Hepatocyte (in vitro differentiated cells): ENCODE measurements around the gene COL9A2. TPM values are rescaled to one million over a fixed set of nuclear protein-coding genes. Genes with fewer than 3 reads are reported as not detected.

ENCODE experiments used
- DNase-seq: peaks from one replicate; pipeline ENCODE4 v3.0.0-alpha.2; 2016; ENCODE audit warnings: low spot score
- H2AFZ ChIP-seq: fragments of 200-600 bp; sonication (generic); 2 replicates; pipeline ENCODE4 v1.6.0; 2016; ENCODE audit warnings: antibody characterized with exemption, mild to moderate bottlenecking
- H3K27ac ChIP-seq: fragments of 200-600 bp; sonication (generic); 2 replicates; pipeline ENCODE4 v1.5.1; 2016; ENCODE audit warnings: mild to moderate bottlenecking
- H3K27me3 ChIP-seq: fragments of 200-600 bp; sonication (generic); 2 replicates; pipeline ENCODE4 v1.6.1; 2016
- H3K36me3 ChIP-seq: fragments of 200-600 bp; sonication (generic); replicated peaks from 2 replicates; pipeline ENCODE4 v1.5.1; 2016; ENCODE audit warnings: low read depth; ENCODE audit not compliant: insufficient read depth
- H3K4me1 ChIP-seq: fragments of 200-600 bp; sonication (generic); 2 replicates; pipeline ENCODE4 v1.5.1; 2016; ENCODE audit warnings: mild to moderate bottlenecking, moderate library complexity; ENCODE audit not compliant: insufficient read depth
- H3K4me2 ChIP-seq: fragments of 200-600 bp; sonication (generic); 2 replicates; pipeline ENCODE4 v1.6.0; 2016
- H3K4me3 ChIP-seq: fragments of 200-600 bp; sonication (generic); 2 replicates; pipeline ENCODE4 v1.5.1; 2016; ENCODE audit warnings: mild to moderate bottlenecking
- H3K79me2 ChIP-seq: fragments of 200-600 bp; sonication (generic); 2 replicates; pipeline ENCODE4 v1.6.0; 2017; ENCODE audit warnings: mild to moderate bottlenecking
- H3K9me2 ChIP-seq: fragments of 200-600 bp; sonication (generic); replicated peaks from 2 replicates; pipeline ENCODE4 v1.6.0; 2017; ENCODE audit warnings: mild to moderate bottlenecking; ENCODE audit not compliant: insufficient read depth
- H3K9me3 ChIP-seq: fragments of 200-600 bp; sonication (generic); 2 replicates; pipeline ENCODE4 v1.5.1; 2016; ENCODE audit warnings: low read depth, mild to moderate bottlenecking
- H4K20me1 ChIP-seq: fragments of 200-600 bp; sonication (generic); 2 replicates; pipeline ENCODE4 v1.6.0; 2016; ENCODE audit warnings: mild to moderate bottlenecking; ENCODE audit not compliant: insufficient read depth, poor library complexity, severe bottlenecking
- EZH2 ChIP-seq: fragments of 200-600 bp; sonication (generic); IDR thresholded peaks from 2 replicates; pipeline ENCODE4 v1.6.1; 2016; ENCODE audit warnings: antibody characterized with exemption, mild to moderate bottlenecking, borderline replicate concordance
- EZH2phosphoT487 ChIP-seq: fragments of 200-600 bp; sonication (generic); IDR thresholded peaks from one replicate; pipeline ENCODE4 v1.6.1; 2018; ENCODE audit warnings: antibody characterized with exemption, mild to moderate bottlenecking, low read depth, moderate library complexity; ENCODE audit not compliant: unreplicated experiment, severe bottlenecking
- WGBS: methylation state at CpG from one replicate; pipeline ENCODE4 v1.1.6; 2016; ENCODE audit warnings: low lambda C conversion rate; ENCODE audit errors: missing lambda C conversion rate; 5-methylcytosine and 5-hydroxymethylcytosine counted together
- polyA plus RNA-seq: library from polyadenylated mRNA; unstranded; fragments of >200 nt; fragmentation: Nextera tagmentation; extraction: Ambion mirVana; gene quantifications from 2 replicates; pipeline ENCODE4 v1.2.1, GENCODE V29; 2016
- total RNA-seq: library from RNA; depleted of rRNA; stranded (reverse); fragments of >200 nt; gene quantifications from 2 replicates; pipeline ENCODE4 v1.2.3, GENCODE V29; 2014
- TF ChIP-seq, protein P1 (sequence below): fragments of 200-600 bp; sonication (generic); IDR thresholded peaks from 2 replicates; pipeline ENCODE4 v1.5.1; 2016; ENCODE audit warnings: antibody characterized with exemption, mild to moderate bottlenecking; ENCODE audit not compliant: poor library complexity

COL9A2 gene
- total and polyA plus RNA-seq, 2 experiments from 2014 or later, result 20.6 to 24.9 TPM

DNA sequence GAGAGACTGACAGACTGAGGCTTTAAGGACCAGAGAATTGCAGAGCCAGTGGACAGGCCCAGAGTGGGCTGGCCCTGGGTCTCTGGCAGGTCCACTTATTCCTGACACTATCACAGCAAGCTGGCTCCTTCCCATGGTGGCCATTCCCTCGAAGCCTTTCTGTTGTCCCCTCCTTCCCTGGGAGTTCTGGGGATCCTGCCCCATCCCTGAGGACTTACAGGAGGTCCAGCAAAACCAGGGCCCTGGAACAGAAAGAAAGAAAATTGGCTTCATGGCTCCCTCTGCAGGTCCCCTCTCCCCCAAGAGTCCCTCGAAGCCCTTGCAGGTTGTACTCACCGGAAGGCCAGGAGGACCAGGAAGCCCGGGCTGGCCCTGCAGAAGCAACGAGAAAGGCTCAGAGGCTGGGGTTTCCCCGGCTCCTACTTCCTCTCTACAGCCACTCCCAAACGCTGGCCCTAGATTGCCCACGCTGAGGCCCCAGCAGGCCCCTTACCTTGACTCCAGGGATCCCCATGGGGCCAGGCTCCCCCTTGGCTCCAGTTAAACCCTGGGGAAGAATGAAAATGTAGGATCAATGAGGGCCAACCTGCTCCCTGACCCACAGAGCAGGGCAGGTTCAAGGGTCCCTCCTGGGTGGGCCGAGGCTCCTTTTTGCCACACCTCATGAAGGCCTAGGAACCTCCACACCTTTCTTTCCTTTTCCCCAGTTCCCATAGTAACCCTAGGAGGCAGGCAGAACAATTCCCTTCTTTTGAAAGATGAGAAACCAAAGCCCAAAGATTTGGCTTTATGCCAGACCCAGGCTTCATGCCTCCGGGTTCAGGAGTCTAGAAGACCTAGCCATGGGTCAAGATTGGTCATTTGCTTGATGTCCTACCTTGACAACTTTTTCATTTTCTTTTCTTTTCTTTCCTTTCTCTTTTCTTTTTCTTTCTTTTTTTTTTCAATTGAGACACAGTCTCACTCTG is 4.6 kb downstream of the COL9A2 start:
- Histone ChIP-seq H3K27me3 (peaks cover 17% of the 10 kb centered on the region), H3K27ac (no peak overlapping the region), H3K4me1 (peaks cover 15% of the 10 kb centered on the region), H2AFZ (no peak overlapping the region), H3K36me3 (no peaks in the 10 kb centered on the region), H4K20me1 (no peaks in the 10 kb centered on the region), H3K4me2 (no peak overlapping the region), H3K4me3 (no peak overlapping the region), H3K79me2 (no peaks in the 10 kb centered on the region), H3K9me2 (no peaks in the 10 kb centered on the region), H3K9me3 (no peaks in the 10 kb centered on the region)
- no peak for DNase-seq
- TF ChIP-seq, protein P1, sequence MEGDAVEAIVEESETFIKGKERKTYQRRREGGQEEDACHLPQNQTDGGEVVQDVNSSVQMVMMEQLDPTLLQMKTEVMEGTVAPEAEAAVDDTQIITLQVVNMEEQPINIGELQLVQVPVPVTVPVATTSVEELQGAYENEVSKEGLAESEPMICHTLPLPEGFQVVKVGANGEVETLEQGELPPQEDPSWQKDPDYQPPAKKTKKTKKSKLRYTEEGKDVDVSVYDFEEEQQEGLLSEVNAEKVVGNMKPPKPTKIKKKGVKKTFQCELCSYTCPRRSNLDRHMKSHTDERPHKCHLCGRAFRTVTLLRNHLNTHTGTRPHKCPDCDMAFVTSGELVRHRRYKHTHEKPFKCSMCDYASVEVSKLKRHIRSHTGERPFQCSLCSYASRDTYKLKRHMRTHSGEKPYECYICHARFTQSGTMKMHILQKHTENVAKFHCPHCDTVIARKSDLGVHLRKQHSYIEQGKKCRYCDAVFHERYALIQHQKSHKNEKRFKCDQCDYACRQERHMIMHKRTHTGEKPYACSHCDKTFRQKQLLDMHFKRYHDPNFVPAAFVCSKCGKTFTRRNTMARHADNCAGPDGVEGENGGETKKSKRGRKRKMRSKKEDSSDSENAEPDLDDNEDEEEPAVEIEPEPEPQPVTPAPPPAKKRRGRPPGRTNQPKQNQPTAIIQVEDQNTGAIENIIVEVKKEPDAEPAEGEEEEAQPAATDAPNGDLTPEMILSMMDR, result no peak
- TF ChIP-seq EZH2phosphoT487, result no peak
- TF ChIP-seq EZH2, result no peak
- 90% methylated on average over 10 of the region's 10 CpGs for WGBS

GRCh38 chr1:40311692-40312091 is 5.4 kb downstream of the COL9A2 start:
- Histone ChIP-seq H3K4me1 (peaks cover 15% of the 10 kb centered on the region), H3K9me2 (no peaks in the 10 kb centered on the region), H4K20me1 (no peaks in the 10 kb centered on the region), H3K27me3 (peaks cover 10% of the 10 kb centered on the region), H2AFZ (no peak overlapping the region), H3K79me2 (no peaks in the 10 kb centered on the region), H3K4me3 (no peak overlapping the region), H3K27ac (no peak overlapping the region), H3K9me3 (no peaks in the 10 kb centered on the region), H3K4me2 (no peak overlapping the region), H3K36me3 (no peaks in the 10 kb centered on the region)
- TF ChIP-seq, protein P1, result no peak
- TF ChIP-seq EZH2, result no peak
- no peak for TF ChIP-seq EZH2phosphoT487
- 97% methylated on average over 5 of the region's 5 CpGs for WGBS
- DNase-seq, result no peak

- no peak for DNase-seq
- no peak overlapping the region for H2AFZ ChIP-seq
- no peaks in the 10 kb centered on the region for H3K79me2 ChIP-seq
- H3K4me3 ChIP-seq, result no peak overlapping the region
- no peaks in the 10 kb centered on the region for H3K9me2 ChIP-seq
- no peak for TF ChIP-seq EZH2phosphoT487
- TF ChIP-seq, protein P1, result no peak
- no peak for TF ChIP-seq EZH2
- peaks cover 6% of the 10 kb centered on the region for H3K27me3 ChIP-seq
- H3K4me2 ChIP-seq, result no peak overlapping the region
- 95% methylated on average over 21 of the region's 22 CpGs for WGBS
- no peaks in the 10 kb centered on the region for H3K36me3 ChIP-seq
- peaks cover 15% of the 10 kb centered on the region for H3K4me1 ChIP-seq
- no peaks in the 10 kb centered on the region for H3K9me3 ChIP-seq
- no peak overlapping the region for H3K27ac ChIP-seq
- H4K20me1 ChIP-seq, result no peaks in the 10 kb centered on the region
Observed at GRCh38 chr1:40310983-40311642, 6.0 kb downstream of the COL9A2 start.
